Ishikawa (cell line): Measurements from ENCODE around the gene PER1.

Experiments
- CEBPB ChIP-seq: IDR thresholded peaks from 2 replicates; pipeline ENCODE4 v1.6.1; 2012
- CREB1 ChIP-seq: IDR thresholded peaks from 2 replicates; pipeline ENCODE4 v1.6.1; 2012; ENCODE audit warnings: low read depth
- EGR1 ChIP-seq: IDR thresholded peaks from 2 replicates; pipeline ENCODE4 v1.6.1; 2012
- EP300 ChIP-seq: IDR thresholded peaks from 2 replicates; pipeline ENCODE4 v1.6.1; 2012; ENCODE audit warnings: borderline replicate concordance
- FOXM1 ChIP-seq: IDR thresholded peaks from 2 replicates; pipeline ENCODE4 v1.6.1; 2012; ENCODE audit warnings: low read depth, borderline replicate concordance
- MAX ChIP-seq: IDR thresholded peaks from 2 replicates; pipeline ENCODE4 v1.6.1; 2012
- NFIC ChIP-seq: IDR thresholded peaks from 2 replicates; pipeline ENCODE4 v1.6.1; 2012
- RAD21 ChIP-seq: IDR thresholded peaks from 2 replicates; pipeline ENCODE4 v1.6.1; 2012; ENCODE audit warnings: low read depth
- REST ChIP-seq: IDR thresholded peaks from 2 replicates; pipeline ENCODE4 v1.6.1; 2012; ENCODE audit warnings: low read depth, mild to moderate bottlenecking
- TAF1 ChIP-seq: IDR thresholded peaks from 2 replicates; pipeline ENCODE4 v1.6.1; 2012; ENCODE audit warnings: low read depth, mild to moderate bottlenecking
- TCF12 ChIP-seq: IDR thresholded peaks from 2 replicates; pipeline ENCODE4 v1.6.1; 2012; ENCODE audit warnings: low read depth
- USF1 ChIP-seq: IDR thresholded peaks from 2 replicates; pipeline ENCODE4 v1.6.1; 2012
- YY1 ChIP-seq: IDR thresholded peaks from 2 replicates; pipeline ENCODE4 v1.6.1; 2012; ENCODE audit warnings: low read depth
- ZBTB7A ChIP-seq: IDR thresholded peaks from 2 replicates; pipeline ENCODE4 v1.6.1; 2012; ENCODE audit warnings: low read depth

PER1 gene

GRCh38 chr17:8161289-8162232 lies 9.4 kb upstream of the PER1 start:
- no peak for TF ChIP-seq MAX
- TF ChIP-seq CEBPB, result no peak
- no peak for TF ChIP-seq CREB1
- no peak for TF ChIP-seq NFIC
- no peak for TF ChIP-seq FOXM1
- TF ChIP-seq YY1, result no peak
- TF ChIP-seq ZBTB7A, result no peak
- no peak for TF ChIP-seq EP300
- no peak for TF ChIP-seq USF1
- TF ChIP-seq REST, result no peak
- TF ChIP-seq TAF1, result no peak
- TF ChIP-seq TCF12, result no peak

GRCh38 chr17:8160741-8161221 lies 8.6 kb upstream of the PER1 start:
- TF ChIP-seq CEBPB, result no peak
- no peak for TF ChIP-seq EP300
- no peak for TF ChIP-seq CREB1
- no peak for TF ChIP-seq YY1
- no peak for TF ChIP-seq NFIC
- TF ChIP-seq TAF1, result no peak
- TF ChIP-seq MAX, result no peak
- TF ChIP-seq FOXM1, result no peak
- TF ChIP-seq RAD21, result no peak

- TF ChIP-seq TCF12 (no peak), REST (no peak), RAD21 (no peak), MAX (no peak), NFIC (no peak), EGR1 (no peak), FOXM1 (no peak)
These were observed 8.0 kb upstream of the PER1 start for GRCh38 chr17:8160224-8160577.

GRCh38 chr17:8159459-8160223 lies 7.4 kb upstream of the PER1 start:
- TF ChIP-seq EP300, result no peak
- no peak for TF ChIP-seq RAD21
- no peak for TF ChIP-seq FOXM1
- no peak for TF ChIP-seq TCF12
- TF ChIP-seq REST, result no peak
- no peak for TF ChIP-seq CREB1
- no peak for TF ChIP-seq TAF1
- TF ChIP-seq MAX, result no peak
- no peak for TF ChIP-seq YY1
- no peak for TF ChIP-seq EGR1
- no peak for TF ChIP-seq CEBPB
- no peak for TF ChIP-seq NFIC
